NCI-H2081 (cell line): ENCODE results near the gene CHPF2.

ENCODE experiments used
- DNase-seq, 2 experiments: peaks; one replicate each; lab custom pipeline; 2025; lab: John Stamatoyannopoulos, UW

The CHPF2 gene

DNA sequence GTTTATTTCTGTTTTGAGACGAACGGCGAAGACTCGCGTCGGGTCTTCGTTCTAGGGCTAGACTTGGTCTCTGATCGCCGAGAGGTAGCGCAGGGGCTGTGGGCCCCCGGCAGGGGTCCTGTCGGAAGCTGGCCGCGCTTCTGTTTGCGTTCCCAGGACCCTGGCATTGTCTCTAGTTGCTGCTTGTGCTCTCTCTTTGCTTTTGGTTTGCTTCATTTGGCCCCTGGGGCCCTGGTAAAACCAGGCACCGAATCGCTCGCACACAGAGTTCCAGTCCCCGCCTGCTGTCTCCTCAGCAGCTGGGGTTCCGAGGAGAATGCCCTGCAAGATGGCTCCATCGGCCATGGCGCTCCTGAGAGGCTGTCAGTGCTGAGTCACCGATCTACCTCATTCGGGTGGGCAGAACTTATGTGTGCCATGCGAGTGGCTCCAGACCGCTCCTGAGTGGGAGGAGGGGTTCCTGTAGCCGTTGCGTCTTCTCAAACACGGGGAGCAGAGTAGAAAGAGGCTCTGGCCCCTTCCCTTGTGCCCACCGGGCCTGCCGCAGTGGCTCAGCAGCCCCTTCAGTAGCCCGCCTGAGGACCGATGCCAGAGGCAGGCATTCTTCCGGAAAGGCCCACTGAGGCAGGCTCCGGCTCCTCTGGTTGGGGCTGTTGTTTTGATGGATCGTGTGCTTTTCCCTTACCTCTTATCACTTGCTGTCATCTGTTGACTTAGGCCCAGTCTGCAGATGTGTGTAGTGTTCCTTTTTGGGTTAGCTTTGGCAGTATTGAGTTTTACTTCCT is 826 bp downstream of the CHPF2 start:
- peak; percentile 24 to 52 for DNase-seq

DNA sequence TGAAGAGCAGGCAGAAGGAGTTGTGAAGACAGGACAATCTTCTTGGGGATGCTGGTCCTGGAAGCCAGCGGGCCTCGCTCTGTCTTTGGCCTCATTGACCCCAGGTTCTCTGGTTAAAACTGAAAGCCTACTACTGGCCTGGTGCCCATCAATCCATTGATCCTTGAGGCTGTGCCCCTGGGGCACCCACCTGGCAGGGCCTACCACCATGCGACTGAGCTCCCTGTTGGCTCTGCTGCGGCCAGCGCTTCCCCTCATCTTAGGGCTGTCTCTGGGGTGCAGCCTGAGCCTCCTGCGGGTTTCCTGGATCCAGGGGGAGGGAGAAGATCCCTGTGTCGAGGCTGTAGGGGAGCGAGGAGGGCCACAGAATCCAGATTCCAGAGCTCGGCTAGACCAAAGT is 1.5 kb downstream of the CHPF2 start:
- DNase-seq = no peak

DNA sequence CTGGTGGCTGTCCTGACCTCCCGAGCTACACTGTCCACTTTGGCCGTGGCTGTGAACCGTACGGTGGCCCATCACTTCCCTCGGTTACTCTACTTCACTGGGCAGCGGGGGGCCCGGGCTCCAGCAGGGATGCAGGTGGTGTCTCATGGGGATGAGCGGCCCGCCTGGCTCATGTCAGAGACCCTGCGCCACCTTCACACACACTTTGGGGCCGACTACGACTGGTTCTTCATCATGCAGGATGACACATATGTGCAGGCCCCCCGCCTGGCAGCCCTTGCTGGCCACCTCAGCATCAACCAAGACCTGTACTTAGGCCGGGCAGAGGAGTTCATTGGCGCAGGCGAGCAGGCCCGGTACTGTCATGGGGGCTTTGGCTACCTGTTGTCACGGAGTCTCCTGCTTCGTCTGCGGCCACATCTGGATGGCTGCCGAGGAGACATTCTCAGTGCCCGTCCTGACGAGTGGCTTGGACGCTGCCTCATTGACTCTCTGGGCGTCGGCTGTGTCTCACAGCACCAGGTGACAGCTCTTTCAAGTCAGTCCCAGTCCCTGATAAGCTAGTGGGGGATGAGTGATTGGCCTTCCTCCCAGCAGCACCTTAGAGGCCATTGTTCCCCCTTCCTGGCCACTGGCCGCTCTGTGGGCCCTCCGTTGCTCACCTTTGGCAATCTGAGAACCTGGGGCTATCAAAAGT is 3.0 kb downstream of the CHPF2 start:
- no peak for DNase-seq

DNA sequence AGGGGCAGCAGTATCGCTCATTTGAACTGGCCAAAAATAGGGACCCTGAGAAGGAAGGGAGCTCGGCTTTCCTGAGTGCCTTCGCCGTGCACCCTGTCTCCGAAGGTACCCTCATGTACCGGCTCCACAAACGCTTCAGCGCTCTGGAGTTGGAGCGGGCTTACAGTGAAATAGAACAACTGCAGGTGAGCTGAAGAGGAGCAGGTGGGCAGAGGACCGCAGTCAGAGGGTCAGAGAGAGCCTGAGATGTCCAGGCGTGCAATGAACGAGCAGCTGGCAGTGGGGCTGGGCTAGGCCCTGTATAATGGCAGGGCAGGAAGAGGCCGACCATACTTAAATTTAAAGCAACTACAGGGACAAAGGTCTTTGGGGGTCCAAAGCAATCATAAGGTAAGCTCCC is 4.1 kb downstream of the CHPF2 start:
- no peak for DNase-seq

DNA sequence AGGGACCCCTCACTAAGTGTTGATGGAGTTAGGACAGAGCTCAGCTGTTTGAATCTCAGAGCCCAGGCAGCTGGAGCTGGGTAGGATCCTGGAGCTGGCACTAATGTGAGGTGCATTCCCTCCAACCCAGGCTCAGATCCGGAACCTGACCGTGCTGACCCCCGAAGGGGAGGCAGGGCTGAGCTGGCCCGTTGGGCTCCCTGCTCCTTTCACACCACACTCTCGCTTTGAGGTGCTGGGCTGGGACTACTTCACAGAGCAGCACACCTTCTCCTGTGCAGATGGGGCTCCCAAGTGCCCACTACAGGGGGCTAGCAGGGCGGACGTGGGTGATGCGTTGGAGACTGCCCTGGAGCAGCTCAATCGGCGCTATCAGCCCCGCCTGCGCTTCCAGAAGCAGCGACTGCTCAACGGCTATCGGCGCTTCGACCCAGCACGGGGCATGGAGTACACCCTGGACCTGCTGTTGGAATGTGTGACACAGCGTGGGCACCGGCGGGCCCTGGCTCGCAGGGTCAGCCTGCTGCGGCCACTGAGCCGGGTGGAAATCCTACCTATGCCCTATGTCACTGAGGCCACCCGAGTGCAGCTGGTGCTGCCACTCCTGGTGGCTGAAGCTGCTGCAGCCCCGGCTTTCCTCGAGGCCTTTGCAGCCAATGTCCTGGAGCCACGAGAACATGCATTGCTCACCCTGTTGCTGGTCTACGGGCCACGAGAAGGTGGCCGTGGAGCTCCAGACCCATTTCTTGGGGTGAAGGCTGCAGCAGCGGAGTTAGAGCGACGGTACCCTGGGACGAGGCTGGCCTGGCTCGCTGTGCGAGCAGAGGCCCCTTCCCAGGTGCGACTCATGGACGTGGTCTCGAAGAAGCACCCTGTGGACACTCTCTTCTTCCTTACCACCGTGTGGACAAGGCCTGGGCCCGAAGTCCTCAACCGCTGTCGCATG is 5.2 kb downstream of the CHPF2 start:
- no peak for DNase-seq

DNA sequence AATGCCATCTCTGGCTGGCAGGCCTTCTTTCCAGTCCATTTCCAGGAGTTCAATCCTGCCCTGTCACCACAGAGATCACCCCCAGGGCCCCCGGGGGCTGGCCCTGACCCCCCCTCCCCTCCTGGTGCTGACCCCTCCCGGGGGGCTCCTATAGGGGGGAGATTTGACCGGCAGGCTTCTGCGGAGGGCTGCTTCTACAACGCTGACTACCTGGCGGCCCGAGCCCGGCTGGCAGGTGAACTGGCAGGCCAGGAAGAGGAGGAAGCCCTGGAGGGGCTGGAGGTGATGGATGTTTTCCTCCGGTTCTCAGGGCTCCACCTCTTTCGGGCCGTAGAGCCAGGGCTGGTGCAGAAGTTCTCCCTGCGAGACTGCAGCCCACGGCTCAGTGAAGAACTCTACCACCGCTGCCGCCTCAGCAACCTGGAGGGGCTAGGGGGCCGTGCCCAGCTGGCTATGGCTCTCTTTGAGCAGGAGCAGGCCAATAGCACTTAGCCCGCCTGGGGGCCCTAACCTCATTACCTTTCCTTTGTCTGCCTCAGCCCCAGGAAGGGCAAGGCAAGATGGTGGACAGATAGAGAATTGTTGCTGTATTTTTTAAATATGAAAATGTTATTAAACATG is 6.0 kb downstream of the CHPF2 start:
- no peak for DNase-seq

DNA sequence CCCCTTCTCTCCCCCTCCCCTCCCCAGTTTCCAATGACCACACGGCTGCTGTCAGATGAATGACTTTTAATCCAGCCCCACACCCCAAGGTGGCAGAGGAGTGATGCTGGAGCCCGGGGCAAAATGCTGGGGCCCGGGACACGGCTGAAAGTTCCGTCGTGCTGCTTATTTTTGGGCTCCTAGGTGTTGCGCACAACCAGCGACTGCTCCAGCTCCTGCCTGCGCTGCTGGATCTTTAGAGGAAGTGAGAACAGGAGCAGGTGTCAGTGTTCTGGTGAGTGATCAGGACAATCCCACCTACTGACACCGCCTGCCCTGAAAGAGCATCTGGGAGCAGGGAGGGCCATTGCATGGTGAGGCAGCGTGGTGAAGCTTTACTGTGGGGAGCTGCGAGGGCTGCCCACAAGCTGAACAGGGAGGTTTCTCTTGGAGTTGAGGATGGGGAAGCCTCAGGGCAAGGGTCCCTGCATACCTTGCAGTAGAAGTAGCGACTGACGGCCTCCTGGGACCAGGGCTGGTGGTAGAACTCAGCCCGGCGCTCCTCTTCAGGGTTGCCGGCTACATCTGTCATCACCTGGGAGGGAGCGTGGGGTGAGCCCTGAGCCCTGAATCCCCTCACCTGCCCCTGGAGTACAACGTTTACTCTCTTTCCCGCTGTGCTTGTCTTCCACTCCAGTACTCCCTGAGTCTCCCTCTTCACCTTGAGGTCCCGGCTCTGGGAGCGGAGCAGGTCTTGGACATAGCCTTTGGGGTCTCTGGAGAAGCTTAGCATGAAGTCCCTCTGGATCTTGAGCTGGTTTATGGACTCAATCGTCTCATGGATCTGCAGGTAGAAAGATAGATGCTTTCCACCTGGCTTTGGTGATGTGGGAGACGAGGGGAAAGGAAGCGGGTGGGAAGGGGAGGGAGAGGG is 6.9 kb downstream of the CHPF2 start:
- DNase-seq = no peak

DNA sequence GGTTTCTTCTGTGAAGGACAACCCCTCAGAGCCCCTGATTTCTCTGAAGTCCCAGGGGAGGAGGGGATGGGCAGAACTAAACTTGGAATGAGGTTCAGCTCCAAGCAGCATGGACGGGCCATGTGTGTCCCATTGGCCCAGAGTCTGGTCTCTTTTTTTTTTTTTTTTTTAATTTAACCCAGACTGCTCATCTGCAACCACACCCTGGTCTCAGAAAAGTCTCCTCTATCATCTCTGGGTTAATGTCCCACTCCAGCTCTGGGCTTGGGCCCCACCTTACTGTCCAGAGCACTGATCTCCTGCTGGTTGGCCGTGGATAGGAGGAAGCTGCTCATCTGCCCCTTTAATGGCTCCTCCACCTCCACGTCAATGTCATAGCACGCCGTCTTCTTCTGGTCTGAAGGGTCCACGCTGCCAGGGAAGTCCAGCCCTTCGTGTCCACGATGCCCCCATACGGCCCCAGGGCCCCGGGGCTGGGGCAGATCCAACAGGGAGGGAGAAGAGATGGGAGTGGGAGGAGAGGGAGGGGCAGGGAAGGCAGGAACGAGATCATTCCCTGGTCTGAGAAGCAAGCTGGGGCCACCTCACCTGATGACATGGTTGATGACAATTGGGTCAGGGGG is 7.7 kb downstream of the CHPF2 start:
- no peak for DNase-seq

DNA sequence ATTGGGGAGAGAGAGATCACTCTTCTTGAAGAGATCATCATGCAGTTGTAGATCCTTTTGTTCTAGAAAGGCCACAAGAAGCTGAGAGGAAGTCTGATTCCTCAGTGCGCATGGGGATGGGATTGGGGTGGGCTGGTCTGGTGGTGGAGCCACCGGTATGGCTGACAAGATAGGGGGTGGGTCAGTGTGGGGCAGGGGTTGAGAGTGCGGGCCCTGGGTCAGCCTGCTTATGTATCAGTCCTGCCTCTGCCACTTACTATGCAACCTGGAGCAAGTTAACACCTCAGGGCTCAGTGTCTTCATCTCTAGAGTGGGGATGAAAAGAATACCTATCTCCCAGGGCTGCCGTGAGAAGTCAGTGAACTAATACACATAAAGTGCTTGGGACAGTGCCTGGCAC is 8.3 kb downstream of the CHPF2 start:
- DNase-seq = no peak

DNA sequence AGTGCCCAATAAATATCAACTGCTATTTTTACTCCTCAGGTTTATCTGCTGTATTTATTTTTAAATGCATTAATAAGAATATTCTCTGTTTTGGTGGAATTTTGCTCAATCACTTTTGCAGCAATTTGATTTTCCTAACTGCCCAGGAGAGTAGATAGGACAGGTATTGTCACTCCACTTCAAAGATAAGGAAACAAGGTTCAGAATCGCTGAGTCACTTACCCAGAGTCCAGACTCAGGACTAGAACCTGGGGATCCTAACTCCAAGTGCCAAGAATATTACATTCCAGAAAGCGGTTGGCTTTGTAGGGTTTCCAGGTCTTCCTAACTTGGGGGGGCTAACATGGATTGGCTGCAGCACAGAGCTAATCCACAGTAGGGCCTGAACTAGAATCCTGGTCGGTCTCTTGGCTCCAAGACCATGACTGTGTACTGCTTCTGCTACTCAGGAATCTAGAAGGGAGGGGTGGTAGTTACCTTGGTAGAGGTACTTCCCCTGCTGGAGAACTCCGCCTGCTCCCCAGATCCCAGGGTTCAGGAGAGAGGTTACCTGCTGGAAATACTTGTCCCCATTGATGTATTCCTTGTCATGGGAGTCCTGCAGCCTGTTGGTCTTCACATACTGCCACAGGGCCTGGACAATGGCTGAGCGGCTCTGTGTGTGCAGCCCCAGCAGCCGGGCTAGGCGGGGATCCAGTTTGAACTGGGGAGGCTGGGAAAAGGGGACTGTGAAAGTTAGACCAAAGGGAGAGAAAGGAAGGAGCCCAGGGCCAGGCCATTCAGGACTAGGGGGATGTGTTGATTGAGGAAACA is 8.9 kb downstream of the CHPF2 start:
- DNase-seq = no peak

DNA sequence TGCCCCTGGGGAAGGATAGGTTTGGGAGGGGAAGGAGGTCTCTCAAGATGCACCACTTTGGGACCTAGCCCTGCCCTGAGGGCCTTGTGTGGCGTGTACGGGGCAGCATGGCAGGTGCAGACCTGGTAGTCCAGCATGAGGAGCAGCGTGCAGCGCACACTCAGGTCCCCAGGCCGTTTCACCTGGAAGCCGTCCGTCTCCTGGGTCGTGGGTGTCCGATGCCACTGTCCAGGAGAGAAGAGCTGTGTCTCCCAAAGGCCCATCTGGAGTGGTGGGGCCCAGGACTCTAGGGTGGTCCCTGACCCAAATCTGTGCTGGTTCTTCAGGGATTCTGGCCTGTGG is 9.4 kb downstream of the CHPF2 start:
- DNase-seq = no peak

DNA sequence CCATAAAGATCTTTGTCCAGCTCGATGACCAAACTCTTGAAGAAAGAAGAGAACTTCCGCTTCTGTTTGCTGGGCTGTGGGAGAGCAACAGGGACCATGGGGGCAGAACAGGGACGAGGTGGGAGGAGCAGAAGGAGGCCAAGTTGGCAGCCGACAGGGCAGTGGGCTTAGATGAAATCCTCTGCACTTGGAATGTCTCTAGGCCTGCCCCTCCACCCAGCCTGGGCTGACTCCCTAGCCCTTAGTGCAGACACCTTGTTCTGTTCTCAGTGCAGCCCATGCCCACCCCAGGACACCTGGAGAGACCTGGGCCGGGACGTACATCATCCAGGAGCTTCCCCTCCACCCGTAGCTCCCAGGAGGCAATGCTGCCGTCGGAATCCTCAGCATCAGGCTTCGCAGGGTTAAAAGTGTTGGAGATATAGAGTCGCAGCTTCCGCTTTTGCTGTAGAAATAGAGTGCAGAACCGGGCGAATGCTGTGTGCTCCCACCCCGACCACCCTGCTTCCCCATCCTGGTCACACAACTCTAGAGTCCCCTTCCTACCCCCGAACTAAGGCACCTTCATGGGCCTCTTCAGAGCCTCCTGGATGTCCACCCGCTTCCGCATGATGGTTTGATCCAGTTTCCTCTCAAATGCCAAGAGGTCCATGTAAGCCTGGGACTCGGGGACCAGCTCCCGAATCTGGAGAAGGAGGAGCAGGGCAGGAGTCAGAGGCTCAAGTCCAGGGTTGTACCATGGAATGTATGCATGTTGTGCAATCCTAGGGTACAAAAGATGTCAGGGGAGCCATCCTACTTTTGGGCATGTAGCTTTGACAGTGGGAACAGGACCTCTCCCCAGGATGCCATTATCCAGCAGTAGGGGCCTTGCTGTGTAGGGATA is 10.1 kb downstream of the CHPF2 start:
- no peak for DNase-seq

DNA sequence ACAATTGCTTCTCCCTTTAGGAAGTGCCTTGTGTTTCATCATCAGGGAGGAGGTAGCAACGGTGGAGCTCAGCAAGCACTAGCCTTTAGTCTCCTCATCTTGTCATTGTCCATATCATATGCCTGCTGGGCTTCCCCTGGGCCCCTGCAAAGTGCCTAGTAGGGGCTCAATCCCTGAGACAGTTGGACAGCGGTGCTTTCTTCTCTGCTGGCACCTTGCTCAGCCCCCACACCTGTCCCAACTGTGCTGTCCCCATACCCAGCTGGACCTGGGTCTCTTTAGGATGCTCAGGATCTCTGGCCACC is 10.7 kb downstream of the CHPF2 start:
- DNase-seq = no peak

DNA sequence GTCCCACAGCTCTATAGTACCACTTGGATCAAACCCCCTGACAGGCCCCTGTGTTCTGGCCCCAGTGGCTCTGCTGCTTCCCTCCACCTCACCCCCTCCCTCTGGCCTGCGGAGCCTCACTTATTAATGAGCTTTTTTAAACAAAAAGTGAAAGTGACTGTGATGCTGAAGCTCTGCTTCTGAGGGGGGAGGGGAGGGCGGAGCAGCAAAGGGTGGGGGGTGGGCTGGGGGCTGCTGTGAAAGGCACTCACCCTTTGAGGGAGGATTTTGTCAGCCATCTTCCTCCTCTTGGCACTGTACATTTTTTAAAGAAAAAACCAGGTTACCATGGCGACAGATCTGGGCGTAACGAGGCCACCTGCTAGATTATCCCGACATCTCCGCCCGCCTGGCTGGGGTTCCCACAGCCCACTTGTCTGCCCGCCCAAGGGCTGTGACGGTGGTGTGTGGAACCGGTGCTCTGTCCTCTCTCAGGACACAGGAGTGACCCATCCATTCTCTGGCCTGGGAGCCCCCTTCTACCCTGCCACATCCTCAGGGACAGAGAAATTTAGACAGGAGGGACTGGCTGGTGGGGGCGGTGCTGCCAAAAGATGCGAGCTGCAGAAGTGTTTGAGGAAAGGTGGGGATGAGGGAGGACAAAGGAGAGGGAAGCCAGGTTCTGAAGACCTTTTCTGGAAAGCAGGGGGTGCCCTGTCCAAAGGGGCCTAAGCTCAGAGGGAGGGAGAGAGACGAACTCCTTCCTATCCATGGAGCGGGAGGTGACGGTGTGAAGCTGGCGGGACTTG is 11.3 kb downstream of the CHPF2 start:
- peak; percentile 25 to 35 for DNase-seq

DNA sequence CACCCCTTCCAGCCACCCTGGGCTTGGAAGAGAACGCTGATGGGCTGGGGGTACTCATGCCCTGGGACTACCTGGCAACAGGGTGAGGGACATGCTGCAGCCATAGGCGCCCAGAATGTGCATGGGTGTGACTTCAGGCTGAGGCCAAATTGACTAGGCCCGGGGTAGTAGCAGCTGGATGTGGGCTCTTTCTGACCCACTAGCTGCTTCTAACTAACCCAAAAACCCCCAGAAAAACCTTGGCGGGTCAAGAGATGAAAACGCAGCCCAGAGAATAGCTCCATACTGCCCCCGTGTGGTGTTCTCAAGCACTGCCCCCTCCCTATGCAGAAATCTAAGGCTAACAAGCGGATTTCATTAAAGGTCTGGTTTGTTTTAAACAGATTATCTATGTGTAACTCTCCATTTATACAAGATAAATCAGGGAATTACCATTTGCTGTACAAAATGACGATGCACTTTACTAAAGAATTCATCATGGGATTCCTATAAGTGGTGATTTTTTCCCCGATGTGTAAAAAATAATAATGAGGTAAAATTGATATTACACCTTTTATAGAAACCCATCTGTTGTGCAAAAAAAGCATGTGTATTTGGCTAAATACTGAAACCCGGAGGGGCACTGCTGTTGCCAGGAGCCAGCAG is 12.0 kb downstream of the CHPF2 start:
- DNase-seq = peak; percentile 51 to 71

DNA sequence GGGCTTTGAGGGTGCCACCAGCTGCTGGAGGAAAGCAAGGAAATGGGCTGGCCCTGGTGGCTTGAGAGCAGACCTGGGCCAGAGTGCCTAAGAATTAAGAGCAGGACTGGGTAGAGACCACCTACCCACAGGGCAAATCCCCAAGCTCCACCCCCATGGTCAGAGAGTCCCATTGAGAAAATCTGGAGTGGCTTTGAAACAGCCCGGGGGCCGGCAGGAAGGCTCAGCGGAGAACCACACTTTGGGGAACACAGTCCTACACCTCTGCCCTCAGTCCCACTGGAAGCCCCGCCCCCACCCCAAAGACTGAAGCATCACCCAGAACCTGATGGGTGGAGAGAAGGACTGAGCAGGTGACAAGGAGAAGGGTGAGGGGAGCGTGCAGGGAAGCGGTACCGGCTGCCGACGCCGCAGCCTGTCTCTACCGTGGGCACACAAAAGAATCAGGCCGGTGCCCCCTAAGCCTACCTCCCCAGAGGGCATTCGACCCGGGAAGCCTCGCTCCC is 12.6 kb downstream of the CHPF2 start:
- no peak for DNase-seq

DNA sequence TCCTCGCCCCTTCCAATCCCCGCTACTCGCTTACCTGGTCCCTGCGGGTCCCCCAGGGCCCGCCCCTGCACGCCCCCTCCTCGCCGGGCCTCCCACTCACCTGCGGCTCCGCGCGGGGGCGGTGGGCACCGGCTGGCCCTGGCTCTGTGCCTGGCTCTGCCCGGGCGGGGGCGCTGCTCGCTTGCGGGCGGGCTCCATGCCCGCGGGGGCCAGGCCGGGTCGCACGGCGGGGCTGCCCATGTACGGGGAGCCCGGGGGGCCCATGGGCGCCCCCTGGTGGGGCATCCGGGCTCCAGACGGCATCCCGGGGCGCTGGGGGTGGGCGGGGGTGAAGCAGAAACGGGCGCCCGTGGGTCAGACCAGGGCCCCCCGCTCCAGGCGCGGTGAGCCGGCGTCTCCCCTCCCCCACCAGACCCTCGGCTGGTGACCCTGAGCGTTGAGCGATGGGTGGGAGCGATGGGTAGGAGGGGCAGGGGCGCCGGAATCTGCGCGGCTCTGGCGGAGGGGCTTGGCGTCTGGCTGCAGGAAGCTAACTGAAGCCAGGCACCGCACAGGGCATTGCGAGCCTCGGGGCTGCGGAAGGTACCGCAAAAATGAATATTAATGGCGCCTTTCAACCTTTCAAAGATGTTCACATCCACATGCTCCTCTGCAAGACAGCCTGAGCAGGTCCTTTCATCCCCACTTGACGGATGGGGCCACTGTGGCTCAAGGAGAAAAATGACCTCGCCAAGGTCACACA is 13.2 kb downstream of the CHPF2 start:
- DNase-seq = peak in 1 of 2 experiments; percentile 33
